KMS-11 (cell line): ENCODE results near the gene TMEM80.

Experiments used
- H2AFZ ChIP-seq: fragments of 200-600 bp; sonication (generic); 2 replicates; pipeline ENCODE4 v1.6.1; 2016; ENCODE audit warnings: antibody characterized with exemption, mixed run types, low read depth
- H3K27ac ChIP-seq: fragments of 200-600 bp; sonication (generic); 2 replicates; pipeline ENCODE4 v1.6.1; 2016; ENCODE audit warnings: mild to moderate bottlenecking, mixed run types
- H3K27me3 ChIP-seq: fragments of 200-600 bp; sonication (generic); 2 replicates; pipeline ENCODE4 v1.6.1; 2017; ENCODE audit warnings: mild to moderate bottlenecking, low read depth, mixed run types, moderate library complexity; ENCODE audit not compliant: insufficient read depth
- H3K36me3 ChIP-seq: fragments of 200-600 bp; sonication (generic); 2 replicates; pipeline ENCODE4 v1.6.1; 2017; ENCODE audit warnings: mild to moderate bottlenecking, mixed run types; ENCODE audit not compliant: insufficient read depth
- H3K4me1 ChIP-seq: fragments of 200-600 bp; sonication (generic); 2 replicates; pipeline ENCODE4 v1.6.1; 2016; ENCODE audit warnings: mild to moderate bottlenecking, low read depth, mixed run types; ENCODE audit not compliant: poor library complexity, severe bottlenecking
- H3K4me2 ChIP-seq: fragments of 200-600 bp; sonication (generic); 2 replicates; pipeline ENCODE4 v1.7.0; 2016; ENCODE audit warnings: mild to moderate bottlenecking, mixed run types
- H3K4me3 ChIP-seq: fragments of 200-600 bp; sonication (generic); IDR thresholded peaks from 2 replicates; pipeline ENCODE4 v1.6.1; 2017; ENCODE audit warnings: low read depth, low read length, mixed read lengths; ENCODE audit not compliant: insufficient read depth
- H3K79me2 ChIP-seq: fragments of 200-600 bp; sonication (generic); 2 replicates; pipeline ENCODE4 v1.6.1; 2016; ENCODE audit warnings: low read depth, mixed run types; ENCODE audit not compliant: insufficient read depth
- H3K9ac ChIP-seq: fragments of 200-600 bp; sonication (generic); 2 replicates; pipeline ENCODE4 v1.6.1; 2016; ENCODE audit warnings: mild to moderate bottlenecking, mixed run types
- H4K20me1 ChIP-seq: fragments of 200-600 bp; sonication (generic); 2 replicates; pipeline ENCODE4 v1.6.1; 2016; ENCODE audit warnings: mild to moderate bottlenecking, mixed run types; ENCODE audit not compliant: insufficient read depth
- TF ChIP-seq, protein P1 (sequence below): fragments of 200-600 bp; sonication (generic); conservative IDR thresholded peaks from 2 replicates; pipeline ENCODE4 v1.6.1; 2017; ENCODE audit warnings: low read depth, mild to moderate bottlenecking, antibody characterized with exemption, low read length, moderate library complexity, mixed read lengths

The TMEM80 gene

DNA sequence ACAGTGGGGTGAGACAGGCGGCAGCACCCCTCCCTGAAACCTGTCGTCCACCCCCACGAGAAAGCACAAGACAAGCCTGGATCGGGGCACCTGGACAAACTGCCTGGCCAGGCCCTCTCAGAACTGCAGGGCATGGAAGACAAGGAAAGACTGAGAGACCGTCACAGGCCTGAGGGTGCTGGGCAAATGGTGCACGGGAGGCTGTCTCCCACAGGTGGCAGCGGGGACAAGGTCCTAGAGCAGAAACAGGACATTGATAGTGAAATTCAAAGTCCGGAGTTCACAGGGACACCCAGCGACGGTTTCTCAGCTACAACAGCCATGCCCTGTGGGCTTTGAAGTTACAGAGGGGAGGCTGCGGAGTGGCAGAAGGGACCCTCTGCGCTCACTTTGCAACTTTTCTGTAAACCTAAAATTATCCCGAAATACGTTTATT is 37.9 kb upstream of the TMEM80 start:
- no peaks in the 10 kb centered on the region for H3K79me2 ChIP-seq
- H3K27me3 ChIP-seq, result no peaks in the 10 kb centered on the region
- H2AFZ ChIP-seq, result no peak overlapping the region
- H3K27ac ChIP-seq, result no peak overlapping the region
- H3K36me3 ChIP-seq, result no peaks in the 10 kb centered on the region
- no peak overlapping the region for H3K4me2 ChIP-seq
- H3K9ac ChIP-seq, result no peak overlapping the region
- no peak overlapping the region for H3K4me3 ChIP-seq
- TF ChIP-seq, protein P1, sequence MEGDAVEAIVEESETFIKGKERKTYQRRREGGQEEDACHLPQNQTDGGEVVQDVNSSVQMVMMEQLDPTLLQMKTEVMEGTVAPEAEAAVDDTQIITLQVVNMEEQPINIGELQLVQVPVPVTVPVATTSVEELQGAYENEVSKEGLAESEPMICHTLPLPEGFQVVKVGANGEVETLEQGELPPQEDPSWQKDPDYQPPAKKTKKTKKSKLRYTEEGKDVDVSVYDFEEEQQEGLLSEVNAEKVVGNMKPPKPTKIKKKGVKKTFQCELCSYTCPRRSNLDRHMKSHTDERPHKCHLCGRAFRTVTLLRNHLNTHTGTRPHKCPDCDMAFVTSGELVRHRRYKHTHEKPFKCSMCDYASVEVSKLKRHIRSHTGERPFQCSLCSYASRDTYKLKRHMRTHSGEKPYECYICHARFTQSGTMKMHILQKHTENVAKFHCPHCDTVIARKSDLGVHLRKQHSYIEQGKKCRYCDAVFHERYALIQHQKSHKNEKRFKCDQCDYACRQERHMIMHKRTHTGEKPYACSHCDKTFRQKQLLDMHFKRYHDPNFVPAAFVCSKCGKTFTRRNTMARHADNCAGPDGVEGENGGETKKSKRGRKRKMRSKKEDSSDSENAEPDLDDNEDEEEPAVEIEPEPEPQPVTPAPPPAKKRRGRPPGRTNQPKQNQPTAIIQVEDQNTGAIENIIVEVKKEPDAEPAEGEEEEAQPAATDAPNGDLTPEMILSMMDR, result no peak
- H4K20me1 ChIP-seq, result no peaks in the 10 kb centered on the region
- no peaks in the 10 kb centered on the region for H3K4me1 ChIP-seq

DNA sequence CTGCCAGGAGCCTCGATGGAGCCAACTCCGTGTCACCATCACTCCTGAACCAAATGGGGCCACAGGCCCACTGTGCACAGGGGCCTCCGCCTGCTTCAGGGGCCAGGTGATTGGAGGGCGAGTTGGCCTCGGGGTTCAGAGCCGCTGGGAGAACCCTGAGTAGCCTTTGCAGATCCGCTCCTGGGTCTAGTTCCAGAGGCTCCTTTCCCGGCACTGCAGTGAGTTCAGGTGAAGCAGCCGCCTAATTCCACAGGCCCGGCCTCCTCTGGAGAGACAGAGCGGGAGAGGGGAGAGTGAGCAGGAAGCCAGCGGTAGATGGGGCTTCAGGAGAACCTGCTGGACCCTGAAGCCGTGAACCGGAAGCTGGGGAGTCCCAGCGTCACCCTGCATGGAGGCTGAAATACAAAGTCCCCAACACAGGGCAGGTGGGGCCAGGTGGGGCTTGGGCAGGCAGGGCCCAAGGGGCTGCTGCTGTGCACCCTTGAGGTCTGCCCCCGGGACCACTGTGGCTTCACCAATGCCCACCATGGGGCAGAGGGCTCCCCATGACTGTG is 36.0 kb upstream of the TMEM80 start:
- H2AFZ ChIP-seq, result no peak overlapping the region
- H3K4me3 ChIP-seq, result no peak overlapping the region
- no peaks in the 10 kb centered on the region for H3K79me2 ChIP-seq
- TF ChIP-seq, protein P1, result no peak
- H3K9ac ChIP-seq, result no peak overlapping the region
- H3K36me3 ChIP-seq, result peaks cover 4% of the 10 kb centered on the region; the same call in 1 of the 2 replicates
- no peak overlapping the region for H3K4me2 ChIP-seq
- no peaks in the 10 kb centered on the region for H4K20me1 ChIP-seq
- H3K4me1 ChIP-seq, result no peaks in the 10 kb centered on the region
- no peak overlapping the region for H3K27ac ChIP-seq
- H3K27me3 ChIP-seq, result no peaks in the 10 kb centered on the region

DNA sequence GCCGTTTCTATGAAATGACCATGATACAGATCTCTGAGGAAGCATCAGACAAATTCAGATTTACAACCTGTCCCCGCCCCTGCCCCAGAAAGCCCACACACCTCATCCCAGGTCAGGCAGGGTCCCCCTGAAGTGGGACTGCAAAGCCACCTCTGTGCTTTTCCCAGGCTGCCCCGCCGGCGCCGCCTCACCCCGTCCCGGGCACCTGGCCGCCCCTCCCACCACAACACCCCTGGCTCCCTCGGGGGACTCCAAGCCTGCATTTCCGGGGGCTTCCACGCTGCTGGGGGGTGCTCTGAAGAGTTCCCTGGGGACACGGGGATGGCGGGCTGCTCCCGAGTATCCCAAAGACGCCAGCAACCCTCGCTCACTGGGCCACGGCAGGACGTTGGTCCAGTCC is 35.3 kb upstream of the TMEM80 start:
- Histone ChIP-seq H3K27ac (no peak overlapping the region), H3K9ac (no peak overlapping the region), H3K4me1 (peaks cover 4% of the 10 kb centered on the region), H2AFZ (no peak overlapping the region), H3K79me2 (no peaks in the 10 kb centered on the region), H3K36me3 (peaks cover 4% of the 10 kb centered on the region; the same call in 1 of the 2 replicates), H3K4me3 (no peak overlapping the region), H3K27me3 (no peaks in the 10 kb centered on the region), H3K4me2 (no peak overlapping the region), H4K20me1 (no peaks in the 10 kb centered on the region)
- TF ChIP-seq, protein P1, result no peak

DNA sequence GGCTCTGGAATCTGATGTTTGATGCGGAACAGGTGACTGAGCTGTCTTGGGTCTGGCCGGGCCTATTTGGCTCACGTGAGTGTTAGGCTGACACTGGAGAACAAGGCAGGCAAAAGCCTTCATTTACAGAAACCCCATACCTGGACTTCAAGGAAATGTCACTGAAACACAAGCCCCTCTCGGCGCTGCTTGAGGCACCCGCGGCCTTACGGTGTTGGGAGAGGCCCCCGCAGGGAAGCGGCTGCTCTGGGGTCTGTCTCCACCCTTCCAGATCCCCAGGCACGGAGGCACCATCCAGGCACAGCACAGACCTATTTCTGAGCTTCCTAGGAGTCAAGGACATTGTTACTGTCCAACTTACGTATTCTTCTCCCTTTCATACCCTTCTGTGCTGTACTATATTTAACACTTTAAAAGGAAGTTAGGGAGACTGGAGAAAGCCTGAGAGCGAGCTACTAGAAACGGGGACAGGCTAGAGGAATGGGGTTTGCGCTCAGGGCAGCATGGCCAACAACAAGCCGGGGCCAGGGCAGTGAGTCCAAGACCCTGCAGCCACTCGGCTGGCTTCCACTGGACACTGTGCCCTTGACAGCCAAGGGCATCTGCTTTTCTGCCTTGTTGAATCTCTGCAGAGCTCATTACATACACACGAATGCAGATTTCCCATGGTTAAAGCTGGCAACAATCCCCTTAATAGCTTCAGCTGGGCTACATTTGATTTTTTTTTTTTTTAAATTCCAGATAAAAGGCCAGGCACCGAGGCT is 34.8 kb upstream of the TMEM80 start:
- H3K36me3 ChIP-seq, result peaks cover 4% of the 10 kb centered on the region; the same call in 1 of the 2 replicates
- H2AFZ ChIP-seq, result no peak overlapping the region
- peaks cover 10% of the 10 kb centered on the region for H3K4me1 ChIP-seq
- no peak overlapping the region for H3K9ac ChIP-seq
- no peak overlapping the region for H3K27ac ChIP-seq
- H3K79me2 ChIP-seq, result no peaks in the 10 kb centered on the region
- no peak overlapping the region for H3K4me3 ChIP-seq
- no peaks in the 10 kb centered on the region for H4K20me1 ChIP-seq
- no peak overlapping the region for H3K4me2 ChIP-seq
- TF ChIP-seq, protein P1, result no peak
- H3K27me3 ChIP-seq, result no peaks in the 10 kb centered on the region
